Glomerular endothelial cell (primary cell): ENCODE results near the gene SMS. TPM values are rescaled to one million over a fixed set of nuclear protein-coding genes. Genes with fewer than 3 reads are reported as not detected.

Experiments used
- DNase-seq: peaks from one replicate; pipeline ENCODE4 v3.0.0-alpha.2; 2011; ENCODE audit warnings: low read depth, low spot score; ENCODE audit errors: extremely low read depth
- total RNA-seq: library from RNA; depleted of rRNA; stranded (reverse); fragments of >200 nt; gene quantifications from 2 replicates; pipeline ENCODE4 v1.2.3, GENCODE V29; 2015

SMS gene
- total RNA-seq, 1 donor from 2014 or later, result 74.2 TPM

DNA sequence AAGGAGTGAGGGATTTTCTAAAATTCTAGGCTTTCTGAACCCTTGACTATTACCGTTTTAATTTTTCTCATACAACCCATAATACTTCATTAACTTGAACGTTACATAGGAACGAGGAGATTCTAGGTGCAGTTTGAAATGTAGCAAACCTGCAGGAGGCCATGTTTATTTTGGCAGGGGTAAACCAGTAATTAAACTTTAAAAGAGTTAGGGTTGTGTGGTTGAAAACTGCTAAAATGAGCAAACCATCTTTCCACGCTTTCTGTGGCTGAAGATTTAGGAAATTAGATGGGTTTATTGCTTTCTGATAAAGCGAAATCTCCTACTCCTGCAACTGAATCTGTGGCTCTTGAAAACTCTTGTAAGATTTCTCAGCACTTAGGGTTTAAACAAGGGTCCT is 93.3 kb downstream of the SMS start:
- no peak for DNase-seq

DNA sequence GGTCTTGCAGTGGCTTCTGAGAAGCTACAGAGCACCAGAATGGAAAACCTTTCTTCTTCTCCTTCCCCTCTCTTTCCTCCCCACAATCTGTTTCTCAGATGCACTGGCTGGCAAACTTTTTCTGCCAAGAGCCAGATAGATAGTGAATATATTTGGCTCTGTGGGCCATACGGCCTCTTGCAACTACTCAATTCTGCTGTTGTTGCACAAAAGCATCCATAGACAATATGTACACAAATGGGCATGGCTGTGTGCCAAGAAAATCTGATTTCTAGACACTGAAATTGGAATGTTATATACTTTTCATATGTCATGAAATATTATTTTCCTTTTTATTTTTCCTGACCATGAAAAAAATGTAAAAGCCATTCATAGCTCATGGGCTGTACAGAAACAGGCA is 94.7 kb downstream of the SMS start:
- no peak for DNase-seq

DNA sequence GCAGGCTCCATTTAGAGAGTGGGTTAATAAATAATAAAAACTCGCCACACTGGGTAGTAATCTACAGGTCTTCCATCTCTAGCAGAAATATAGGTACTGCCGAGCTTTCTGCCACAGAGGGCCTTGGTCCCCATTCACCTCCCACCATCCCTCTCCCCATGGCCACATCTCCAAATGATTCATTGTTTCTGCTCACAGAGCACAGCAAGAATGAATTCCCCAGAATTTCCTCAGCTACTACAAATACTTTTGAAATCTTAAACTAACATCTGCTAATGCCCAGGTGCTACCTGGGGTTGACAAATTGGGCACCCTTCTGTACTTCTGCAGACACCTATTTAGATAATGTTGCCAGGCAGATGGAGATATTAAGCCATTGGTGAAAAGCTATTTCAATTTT is 96.7 kb downstream of the SMS start:
- no peak for DNase-seq

DNA sequence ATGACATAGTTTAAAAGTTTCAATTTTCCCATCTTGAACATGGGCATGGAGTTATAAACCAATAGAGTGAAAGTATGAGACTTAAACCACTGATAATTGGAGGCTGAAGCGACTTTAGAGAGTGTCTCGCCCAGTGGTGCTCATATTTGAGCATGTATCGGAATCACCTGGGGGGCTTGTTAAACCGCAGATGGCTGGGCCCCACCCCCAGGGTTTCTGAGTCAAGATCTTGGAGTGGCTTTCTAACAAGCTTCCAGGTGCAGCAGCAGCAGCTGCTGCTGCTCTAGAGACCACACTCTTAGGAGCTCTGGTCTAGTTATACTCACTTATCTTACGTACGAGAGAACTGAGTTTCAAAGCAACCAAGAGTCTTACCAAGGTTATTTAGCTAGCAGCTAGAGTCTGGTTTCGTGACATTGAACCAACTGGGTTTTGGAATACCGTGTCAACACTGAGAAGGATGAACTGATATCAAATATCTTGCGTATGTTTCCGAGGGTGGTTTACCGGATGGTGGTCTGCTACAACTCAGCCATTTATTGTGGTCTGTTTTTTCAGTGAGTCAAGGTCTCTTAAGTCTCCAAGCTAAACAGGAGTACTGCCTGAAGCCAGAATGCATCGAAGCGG is 97.5 kb downstream of the SMS start:
- DNase-seq, result no peak

DNA sequence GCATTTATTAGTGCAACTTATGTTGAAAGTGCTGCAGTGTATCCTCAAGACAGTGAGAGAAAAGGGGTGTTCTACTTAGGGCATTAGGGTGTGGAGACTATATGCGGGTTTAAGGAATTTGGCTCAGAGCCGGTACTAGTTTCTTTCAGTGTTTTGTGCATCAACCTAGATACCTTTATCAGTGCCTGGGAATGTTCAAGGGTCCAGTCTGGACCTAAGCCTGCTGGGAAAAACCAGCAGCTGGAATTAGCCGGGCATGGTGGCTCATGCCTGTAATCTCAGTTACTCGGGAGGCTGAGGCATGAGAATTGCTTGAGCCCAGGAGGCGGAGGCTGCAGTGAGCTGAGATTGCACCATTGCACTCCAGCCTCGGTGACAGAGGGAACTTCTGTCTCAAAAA is 99.0 kb downstream of the SMS start:
- DNase-seq, result no peak

DNA sequence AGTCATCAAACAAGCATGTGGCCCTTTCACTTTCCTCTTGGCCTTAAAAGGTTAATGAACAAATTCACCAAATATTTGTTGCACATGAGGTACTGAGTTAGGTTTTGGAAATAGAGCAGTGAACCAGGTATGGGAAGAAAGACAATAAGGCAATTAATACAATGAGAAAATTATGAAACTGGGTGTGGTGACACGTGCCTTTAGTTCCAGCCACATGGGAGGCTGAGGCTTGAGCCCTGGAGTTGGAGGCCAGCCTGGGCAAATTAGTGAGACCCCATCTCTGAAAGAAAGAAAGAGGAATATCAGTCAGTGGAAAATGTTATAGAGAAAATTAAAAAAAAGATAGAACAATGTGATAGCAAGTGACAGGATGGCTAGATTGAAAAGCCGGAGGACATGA is 99.7 kb downstream of the SMS start:
- DNase-seq, result no peak

DNA sequence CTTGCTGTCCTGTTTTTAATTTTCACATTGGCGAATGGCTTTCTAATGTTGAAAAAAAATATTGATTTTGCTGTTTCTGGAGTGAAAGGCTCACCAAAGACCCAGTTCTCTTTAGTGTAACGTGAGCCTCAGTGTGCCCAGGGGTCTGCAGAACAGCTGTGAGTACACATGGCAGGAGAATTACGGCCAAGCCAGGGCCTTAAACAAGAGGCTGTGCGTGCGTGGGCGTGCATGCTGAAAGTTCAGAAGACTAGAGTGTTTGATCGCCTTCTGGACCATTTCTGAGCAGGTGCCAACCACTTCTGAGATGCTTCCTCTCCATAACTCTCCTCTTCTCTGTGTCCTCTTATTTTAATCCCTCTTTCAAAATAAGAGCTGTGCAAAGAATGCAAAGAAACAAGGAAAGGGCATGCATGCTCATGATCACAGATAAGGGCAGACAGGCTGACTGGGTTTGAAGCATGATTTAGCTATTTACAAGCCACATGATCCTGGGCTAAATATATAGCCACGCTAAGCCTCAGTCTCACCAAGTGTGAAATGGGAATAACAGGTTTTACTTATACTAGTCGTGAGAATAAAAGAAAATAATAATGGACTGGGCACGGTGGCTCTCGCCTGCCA is 101.5 kb downstream of the SMS start:
- DNase-seq, result no peak

DNA sequence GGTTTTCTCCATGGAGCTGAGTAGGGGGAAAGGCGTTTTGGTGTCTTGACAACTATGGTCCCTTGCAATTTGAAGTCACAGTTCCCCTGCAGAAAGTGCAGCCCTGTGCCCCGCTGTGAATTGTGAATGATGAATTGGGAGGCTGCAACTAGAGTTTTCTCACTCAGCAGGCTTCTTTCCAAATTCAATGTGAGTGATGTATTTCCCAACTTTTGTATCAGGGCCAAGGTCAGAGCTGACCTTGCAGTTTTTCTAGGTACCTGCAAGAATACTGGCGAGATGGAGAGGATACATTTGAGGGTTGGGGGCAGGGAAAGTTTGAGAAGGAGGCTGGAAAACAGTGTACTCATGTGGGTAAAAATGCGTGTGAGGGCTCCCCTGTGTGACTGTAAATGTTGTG is 103.4 kb downstream of the SMS start:
- DNase-seq, result no peak

Other genes with a start within 250 kb of the SMS start
- gene SMPX, start 182.6 kb upstream of the SMS start, total RNA-seq, result not detected in 2 replicates
- gene MBTPS2, start 101.1 kb upstream of the SMS start, total RNA-seq, result 11.2 and 11.9 TPM in 2 replicates
- 1.1 and 2.7 TPM in 2 replicates for gene YY2, start 84.7 kb upstream of the SMS start, total RNA-seq
- gene PHEX, start 91.6 kb downstream of the SMS start, total RNA-seq, result 0.41 and 1.2 TPM in 2 replicates